AG09319 (cell line): ENCODE results near the gene E2F3.
A peak's percentile ranks its signal among the peaks of the same experiment; 100 is the strongest.

Experiments
- DNase-seq: peaks from one replicate; pipeline ENCODE4 v3.0.0-alpha.2; 2010; ENCODE audit warnings: low read depth; ENCODE audit errors: extremely low read depth
- TF ChIP-seq, protein P1 (sequence below): IDR thresholded peaks from 2 replicates; pipeline ENCODE4 v1.5.1; 2011; ENCODE audit warnings: low read depth, mild to moderate bottlenecking, inconsistent platforms, low read length, moderate library complexity

Gene E2F3

DNA sequence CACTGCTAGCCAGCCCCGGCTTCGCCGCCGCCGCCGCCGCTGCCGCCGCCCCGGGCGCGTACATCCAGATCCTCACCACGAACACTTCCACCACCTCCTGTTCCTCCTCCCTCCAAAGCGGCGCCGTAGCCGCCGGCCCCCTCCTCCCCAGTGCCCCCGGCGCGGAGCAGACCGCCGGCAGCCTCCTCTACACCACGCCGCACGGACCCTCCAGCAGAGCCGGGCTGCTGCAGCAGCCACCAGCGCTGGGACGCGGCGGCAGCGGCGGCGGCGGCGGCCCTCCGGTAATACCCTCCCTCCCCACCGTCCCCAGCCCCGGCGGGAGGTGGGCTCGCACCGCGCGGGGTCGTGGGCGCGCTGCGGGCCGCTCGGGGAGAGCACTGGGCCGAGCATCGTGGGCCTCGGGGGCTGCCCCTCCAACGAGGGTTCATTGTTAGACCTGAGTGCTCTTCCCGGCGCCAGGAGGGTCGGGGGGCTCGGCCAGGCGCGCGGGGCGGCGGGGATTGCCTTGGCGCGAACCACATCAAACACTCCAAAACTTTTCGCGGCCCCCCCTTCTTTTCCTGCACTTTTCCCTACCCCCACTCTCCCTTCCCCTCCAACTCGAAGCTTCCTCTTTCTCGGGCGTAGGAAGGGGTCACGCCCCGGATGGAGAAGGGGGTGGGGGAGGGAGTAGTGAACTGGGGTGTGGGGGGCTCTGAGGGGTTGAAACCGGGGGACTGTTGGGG, 827 bp downstream of the E2F3 start:
- TF ChIP-seq, protein P1, sequence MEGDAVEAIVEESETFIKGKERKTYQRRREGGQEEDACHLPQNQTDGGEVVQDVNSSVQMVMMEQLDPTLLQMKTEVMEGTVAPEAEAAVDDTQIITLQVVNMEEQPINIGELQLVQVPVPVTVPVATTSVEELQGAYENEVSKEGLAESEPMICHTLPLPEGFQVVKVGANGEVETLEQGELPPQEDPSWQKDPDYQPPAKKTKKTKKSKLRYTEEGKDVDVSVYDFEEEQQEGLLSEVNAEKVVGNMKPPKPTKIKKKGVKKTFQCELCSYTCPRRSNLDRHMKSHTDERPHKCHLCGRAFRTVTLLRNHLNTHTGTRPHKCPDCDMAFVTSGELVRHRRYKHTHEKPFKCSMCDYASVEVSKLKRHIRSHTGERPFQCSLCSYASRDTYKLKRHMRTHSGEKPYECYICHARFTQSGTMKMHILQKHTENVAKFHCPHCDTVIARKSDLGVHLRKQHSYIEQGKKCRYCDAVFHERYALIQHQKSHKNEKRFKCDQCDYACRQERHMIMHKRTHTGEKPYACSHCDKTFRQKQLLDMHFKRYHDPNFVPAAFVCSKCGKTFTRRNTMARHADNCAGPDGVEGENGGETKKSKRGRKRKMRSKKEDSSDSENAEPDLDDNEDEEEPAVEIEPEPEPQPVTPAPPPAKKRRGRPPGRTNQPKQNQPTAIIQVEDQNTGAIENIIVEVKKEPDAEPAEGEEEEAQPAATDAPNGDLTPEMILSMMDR: no peak
- DNase-seq: no peak

DNA sequence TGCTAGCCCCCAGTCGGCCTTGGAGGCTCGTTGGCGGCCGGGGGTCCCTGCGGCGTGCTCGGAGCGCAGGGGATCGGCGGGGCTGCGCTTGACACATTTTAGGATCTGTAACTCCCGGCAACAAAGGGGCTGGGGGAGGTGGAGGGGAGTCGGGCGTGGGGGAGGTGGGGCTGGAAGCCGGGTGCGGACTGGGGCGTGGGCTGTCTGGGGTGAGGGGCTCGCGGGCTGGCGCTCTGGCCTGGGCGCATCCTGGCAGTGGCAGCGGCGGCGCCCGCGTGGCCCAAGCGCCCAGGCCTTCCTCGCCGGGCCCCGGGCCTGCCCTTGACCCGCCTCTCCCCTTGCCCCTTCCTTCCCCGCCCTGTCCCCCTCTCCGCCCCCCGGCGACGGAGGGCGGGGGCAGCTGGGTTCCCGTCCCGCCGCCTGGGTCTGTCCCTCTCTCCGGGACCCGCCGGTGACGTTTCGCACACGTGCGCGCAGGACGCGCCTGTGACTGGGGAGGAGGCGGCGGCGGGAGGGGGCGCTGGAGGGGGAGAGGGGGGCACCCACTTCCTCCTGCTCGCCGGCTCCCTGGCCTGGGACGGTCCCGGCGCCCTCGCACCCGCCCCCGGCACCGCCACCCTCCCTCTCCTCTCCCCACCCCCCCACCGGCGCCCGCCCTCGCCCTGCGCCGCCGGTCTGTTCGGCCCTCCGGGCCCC, 1.5 kb downstream of the E2F3 start:
- TF ChIP-seq, protein P1: no peak
- DNase-seq: peak; percentile 65

DNA sequence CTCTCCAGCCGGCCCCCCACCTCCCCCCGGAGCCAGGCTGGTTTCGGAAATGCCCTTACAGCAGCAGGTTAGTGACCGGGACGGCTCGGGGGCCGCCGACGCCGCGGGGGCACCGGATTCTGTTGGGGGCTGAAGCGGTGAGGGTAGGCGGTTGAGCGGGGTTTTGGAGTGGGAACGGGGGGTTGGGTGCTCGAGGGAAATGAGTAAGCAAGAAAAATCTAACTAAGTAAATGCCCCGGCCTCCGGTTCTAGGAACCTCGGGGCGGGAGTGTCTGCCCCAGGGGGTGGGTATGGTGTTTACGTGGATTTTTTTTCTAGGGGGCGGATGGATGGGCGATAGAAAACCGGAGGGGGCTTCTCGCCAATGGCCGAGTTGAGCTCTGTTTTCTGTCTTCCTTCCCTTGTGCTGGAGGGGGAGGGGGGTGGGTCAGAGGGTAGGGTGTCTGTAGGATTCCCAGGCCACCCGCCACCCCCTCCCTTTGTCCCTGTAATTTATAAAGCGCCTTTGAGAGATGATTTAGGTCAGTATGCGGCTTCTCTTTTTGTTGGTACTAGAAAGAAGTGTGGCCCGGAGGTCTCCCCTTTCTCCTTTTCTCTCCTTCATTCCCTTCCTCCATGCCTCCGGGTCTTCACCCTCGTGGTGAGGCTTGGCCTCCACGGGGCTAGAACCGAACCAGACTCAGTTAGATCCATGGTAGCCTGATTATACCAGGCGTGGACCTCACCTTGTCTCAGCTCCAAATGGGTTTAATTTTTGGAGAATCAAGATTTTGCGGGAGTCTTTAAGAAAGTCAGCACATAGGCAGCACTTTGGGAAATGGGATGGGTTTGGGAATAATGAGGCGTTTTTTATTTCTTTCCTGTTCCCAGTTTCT, 2.3 kb downstream of the E2F3 start:
- DNase-seq: no peak
- TF ChIP-seq, protein P1: no peak

DNA sequence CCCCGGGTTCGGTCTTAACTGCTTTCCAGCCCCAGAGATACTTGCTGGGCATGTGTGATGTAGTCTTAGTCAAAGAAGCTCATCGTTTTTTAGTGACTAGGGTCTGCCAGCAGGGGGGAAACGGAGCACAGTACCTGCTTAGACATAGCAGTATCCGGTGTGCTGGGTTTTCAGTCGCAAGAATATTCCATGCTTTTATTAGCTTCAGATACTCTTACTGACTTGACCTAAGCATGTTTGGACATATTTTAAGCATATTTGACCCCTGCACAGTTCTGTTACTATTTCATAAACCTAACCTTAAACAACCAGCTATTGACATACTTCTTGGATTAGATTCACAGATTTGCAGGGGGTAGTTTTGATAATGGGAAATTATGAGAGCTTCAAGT, 3.0 kb downstream of the E2F3 start:
- no peak for DNase-seq
- TF ChIP-seq, protein P1: peak; percentile 66

DNA sequence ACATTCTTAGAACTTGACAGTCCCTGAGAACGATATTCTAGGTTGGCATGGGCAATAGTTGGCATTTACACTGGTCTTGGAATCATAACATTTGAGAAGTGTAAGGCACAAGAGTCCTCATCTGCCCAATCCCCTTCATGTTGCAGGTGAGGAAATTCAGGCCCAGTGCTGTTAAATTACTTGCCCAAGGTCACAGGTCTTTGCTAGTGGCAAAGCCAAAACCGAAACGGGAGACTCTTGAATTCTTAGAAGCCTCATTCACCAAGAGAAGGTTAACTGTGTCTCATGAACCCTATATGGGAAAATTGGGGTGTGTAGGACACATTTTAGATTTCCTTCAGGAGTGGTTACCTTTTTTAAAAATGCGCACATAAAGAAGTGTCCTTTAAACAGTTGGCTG, 7.2 kb downstream of the E2F3 start:
- DNase-seq: no peak
- TF ChIP-seq, protein P1: no peak

DNA sequence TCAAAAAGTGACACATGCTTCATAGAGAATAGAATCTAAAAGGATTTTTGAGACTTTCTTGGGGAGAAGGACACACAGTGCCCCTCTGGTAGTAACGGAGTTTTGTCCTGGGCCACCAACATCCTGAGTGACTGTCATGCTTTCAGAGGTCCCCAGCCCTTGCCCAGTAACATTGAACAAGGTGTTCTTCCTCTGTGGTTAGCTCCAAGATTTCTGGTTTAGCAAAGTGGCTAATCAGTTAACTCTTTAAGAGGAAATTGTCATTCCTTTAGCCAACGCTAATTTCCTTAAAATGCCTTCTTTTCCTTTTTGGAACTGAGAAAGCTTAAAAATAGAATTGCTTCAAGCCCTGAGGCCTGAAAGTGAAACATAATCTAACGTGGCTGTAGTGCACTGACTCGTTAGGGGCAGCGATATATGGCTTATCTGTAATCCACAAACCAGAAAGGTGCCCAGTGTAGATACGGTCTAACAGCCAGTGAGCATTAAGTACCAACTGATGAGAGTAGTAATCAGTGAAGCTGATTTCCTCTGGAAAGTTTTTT, 7.8 kb downstream of the E2F3 start:
- DNase-seq: no peak
- TF ChIP-seq, protein P1: no peak
